A549 (cell line): ENCODE measurements around the gene CMTR1. TPM values are rescaled to one million over a fixed set of nuclear protein-coding genes. Genes with fewer than 3 reads are reported as not detected.

Experiments used
- ATAC-seq, 2 experiments: fragments of 200-7000 bp in 1 of 2; fragments of >200 bp in 1 of 2; cut with Nextera tagmentation in 1 of 2; cut with Tn5 transposase in 1 of 2; 3 replicates each; pipeline versions ENCODE4 v1.8.0 to v1.9.1; 2018 to 2020; ENCODE audit warnings: mild to moderate bottlenecking in 1 of 2, moderate library complexity in 1 of 2
- CTCF ChIA-PET: fragments of 300-600 bp; sonication (Branson Sonifier 250); formaldehyde crosslinking; extraction: SDS; loops from one replicate; lab custom pipeline; 2021; ENCODE audit warnings: antibody characterized with exemption, inconsistent platforms; lab: Yijun Ruan, JAX
- POLR2A ChIA-PET: fragments of 350-600 bp; formaldehyde crosslinking; extraction: SDS; loops from one replicate; lab custom pipeline; 2021; ENCODE audit warnings: antibody characterized with exemption, inconsistent platforms; lab: Yijun Ruan, JAX
- DNase-seq, 2 experiments: peaks; one replicate each; pipeline versions ENCODE4 v3.0.0 to v3.0.0-alpha.2; 2011 to 2016; ENCODE audit warnings: low read depth in 1 of 2, low spot score in 1 of 2
- FAIRE-seq: peaks from 2 replicates; lab custom pipeline; 2011; peaks lifted over from hg19 to GRCh38; lab: Jason Lieb, UNC
- H3K27ac ChIP-seq, 2 experiments: fragments of >200 bp; sonication (Bioruptor Twin); formaldehyde crosslinking; 3 replicates each; pipeline ENCODE4 v1.5.1; 2016 to 2017
- H3K4me1 ChIP-seq: fragments of >200 bp; sonication (Bioruptor Twin); formaldehyde crosslinking; 3 replicates; pipeline ENCODE4 v1.6.1; 2016
- H3K4me2 ChIP-seq: fragments of >200 bp; sonication (Bioruptor Twin); formaldehyde crosslinking; 3 replicates; pipeline ENCODE4 v1.6.1; 2016
- H3K4me3 ChIP-seq: fragments of >200 bp; sonication (Bioruptor Twin); formaldehyde crosslinking; 3 replicates; pipeline ENCODE4 v1.5.1; 2016
- H3K9me3 ChIP-seq: fragments of >200 bp; sonication (Bioruptor Twin); formaldehyde crosslinking; 3 replicates; pipeline ENCODE4 v1.6.1; 2016
- BHLHE40 ChIP-seq: IDR thresholded peaks from 2 replicates; pipeline ENCODE4 v1.6.1; 2012; ENCODE audit warnings: low read depth, low read length, inconsistent platforms
- CBX2 ChIP-seq: fragments of 200-600 bp; sonication (generic); IDR thresholded peaks from 2 replicates; pipeline ENCODE4 v1.6.1; 2016; ENCODE audit warnings: low read depth, mild to moderate bottlenecking, borderline replicate concordance
- EHMT2 ChIP-seq: fragments of 200-600 bp; sonication (generic); IDR thresholded peaks from 2 replicates; pipeline ENCODE4 v1.6.1; 2016; ENCODE audit warnings: antibody characterized with exemption, low read depth, mild to moderate bottlenecking, moderate library complexity
- HOXA7 ChIP-seq: fragments of 250-450 bp; sonication (Bioruptor Pico); IDR thresholded peaks from 2 replicates; pipeline ENCODE4 v1.5.0; 2020; ENCODE audit warnings: mild to moderate bottlenecking, moderate library complexity
- HOXB5 ChIP-seq: fragments of 250-450 bp; sonication (Bioruptor Pico); IDR thresholded peaks from 2 replicates; pipeline ENCODE4 v1.5.0; 2020; ENCODE audit warnings: mild to moderate bottlenecking, moderate library complexity
- MAZ ChIP-seq: fragments of 150-350 bp; IDR thresholded peaks from 2 replicates; pipeline ENCODE4 v1.6.1; 2014; ENCODE audit warnings: antibody characterized with exemption, low read depth, low read length, borderline replicate concordance
- NPAS2 ChIP-seq: fragments of 250-450 bp; sonication (Bioruptor Pico); IDR thresholded peaks from 2 replicates; pipeline ENCODE4 v1.8.0; 2022; ENCODE audit warnings: mild to moderate bottlenecking, moderate library complexity, borderline replicate concordance
- RAD21 ChIP-seq, 2 experiments: fragments of >200 bp in 1 of 2; sonication (Bioruptor Twin) in 1 of 2; formaldehyde crosslinking in 1 of 2; IDR thresholded peaks in 1 of 2; conservative IDR thresholded peaks in 1 of 2; 2 replicates in 1 of 2; 3 replicates in 1 of 2; pipeline ENCODE4 v1.6.1; 2012 to 2018; ENCODE audit warnings: inconsistent platforms in 1 of 2
- RCOR1 ChIP-seq: fragments of 150-350 bp; IDR thresholded peaks from 2 replicates; pipeline ENCODE4 v1.6.1; 2014; ENCODE audit warnings: antibody characterized with exemption, low read length, low read depth
- RFX5 ChIP-seq: fragments of 450-650 bp; IDR thresholded peaks from 2 replicates; pipeline ENCODE4 v1.7.1; 2014; ENCODE audit warnings: antibody characterized with exemption, mild to moderate bottlenecking, moderate library complexity
- SREBF2 ChIP-seq: fragments of 450-650 bp; IDR thresholded peaks from 2 replicates; pipeline ENCODE4 v1.6.1; 2014; ENCODE audit warnings: mild to moderate bottlenecking, moderate library complexity
- TP53 ChIP-seq: fragments of 250-450 bp; sonication (Bioruptor Pico); IDR thresholded peaks from 2 replicates; pipeline ENCODE4 v1.5.0; 2021; ENCODE audit warnings: mild to moderate bottlenecking, moderate library complexity
- ZC3H11A ChIP-seq: fragments of 450-650 bp; IDR thresholded peaks from 2 replicates; pipeline ENCODE4 v1.6.1; 2014; ENCODE audit warnings: antibody characterized with exemption, mild to moderate bottlenecking
- ZNF302 ChIP-seq: fragments of 250-450 bp; sonication (Bioruptor Pico); IDR thresholded peaks from 2 replicates; pipeline ENCODE4 v1.9.0; 2021; ENCODE audit warnings: inconsistent platforms, mild to moderate bottlenecking, moderate library complexity
- WGBS: methylation state at CpG from one replicate; pipeline ENCODE4 v1.1.6; 2017; ENCODE audit errors: missing lambda C conversion rate; 5-methylcytosine and 5-hydroxymethylcytosine counted together
- polyA plus RNA-seq, 4 experiments: library from polyadenylated mRNA; depleted of rRNA in 3 of 4; stranded (reverse); fragments of >200 nt; fragmentation: RNase III in 1 of 4; extraction: RNeasy Plus Mini Kit Qiagen cat#74134 plus additional on column Dnase treatment in 1 of 4; gene quantifications; 2 replicates in 3 of 4; 3 replicates in 1 of 4; pipeline ENCODE4 v1.2.3, GENCODE V29; 2011 to 2017
- TF ChIP-seq, protein P1 (sequence below): fragments of >200 bp; sonication (Bioruptor Twin); formaldehyde crosslinking; IDR thresholded peaks from 3 replicates; pipeline ENCODE4 v1.5.1; 2016
- TF ChIP-seq, protein P2 (sequence below): IDR thresholded peaks from 2 replicates; pipeline ENCODE4 v1.6.1; 2012; ENCODE audit warnings: low read depth, borderline replicate concordance
- TF ChIP-seq, protein P3 (sequence below): fragments of 150-350 bp; IDR thresholded peaks from 2 replicates; pipeline ENCODE4 v1.6.1; 2014; ENCODE audit warnings: low read depth, mild to moderate bottlenecking, low read length
- TF ChIP-seq, protein P4 (sequence below): fragments of 200-600 bp; sonication (generic); IDR thresholded peaks from 2 replicates; pipeline ENCODE4 v1.6.1; 2016; ENCODE audit warnings: antibody characterized with exemption, mild to moderate bottlenecking, moderate library complexity
- TF ChIP-seq, protein P5 (sequence below): IDR thresholded peaks from 2 replicates; pipeline ENCODE4 v1.6.1; 2012

The CMTR1 gene
- polyA plus RNA-seq, 2 of the 4 experiments (the other 2 are of a cell fraction), result 17.0 to 17.8 TPM

DNA sequence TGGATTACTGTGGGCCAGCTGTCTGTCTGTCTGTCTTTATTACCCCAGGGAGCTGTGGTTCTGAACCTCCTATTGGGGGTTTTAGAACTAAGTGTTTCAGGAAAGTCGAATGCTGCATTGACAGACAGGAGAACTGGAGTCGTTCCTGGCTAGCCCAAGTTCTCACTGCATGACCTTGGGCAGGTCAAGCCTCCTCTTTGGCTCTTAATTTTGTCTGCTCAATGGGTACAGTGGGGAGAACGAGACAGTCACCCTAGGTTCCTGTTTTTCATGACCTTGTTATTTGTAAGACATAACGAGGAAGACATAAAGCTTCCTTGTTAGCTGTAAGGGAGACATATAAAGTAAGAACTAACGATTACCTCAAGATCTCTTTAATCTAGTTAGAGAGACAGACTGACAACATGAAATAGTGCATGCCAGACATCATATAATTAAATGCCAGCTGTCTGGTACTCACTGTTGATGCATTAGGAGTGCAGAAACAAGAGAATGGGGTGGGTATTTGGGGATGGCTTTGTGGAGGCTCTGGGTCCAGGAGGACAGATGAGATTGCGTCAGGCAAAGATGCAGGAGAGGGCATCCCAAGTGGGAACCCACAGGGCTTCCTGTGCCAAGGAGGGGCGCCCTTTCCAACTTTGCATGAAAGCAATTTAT, 70.4 kb downstream of the CMTR1 start (continued):
- TF ChIP-seq, protein P1, sequence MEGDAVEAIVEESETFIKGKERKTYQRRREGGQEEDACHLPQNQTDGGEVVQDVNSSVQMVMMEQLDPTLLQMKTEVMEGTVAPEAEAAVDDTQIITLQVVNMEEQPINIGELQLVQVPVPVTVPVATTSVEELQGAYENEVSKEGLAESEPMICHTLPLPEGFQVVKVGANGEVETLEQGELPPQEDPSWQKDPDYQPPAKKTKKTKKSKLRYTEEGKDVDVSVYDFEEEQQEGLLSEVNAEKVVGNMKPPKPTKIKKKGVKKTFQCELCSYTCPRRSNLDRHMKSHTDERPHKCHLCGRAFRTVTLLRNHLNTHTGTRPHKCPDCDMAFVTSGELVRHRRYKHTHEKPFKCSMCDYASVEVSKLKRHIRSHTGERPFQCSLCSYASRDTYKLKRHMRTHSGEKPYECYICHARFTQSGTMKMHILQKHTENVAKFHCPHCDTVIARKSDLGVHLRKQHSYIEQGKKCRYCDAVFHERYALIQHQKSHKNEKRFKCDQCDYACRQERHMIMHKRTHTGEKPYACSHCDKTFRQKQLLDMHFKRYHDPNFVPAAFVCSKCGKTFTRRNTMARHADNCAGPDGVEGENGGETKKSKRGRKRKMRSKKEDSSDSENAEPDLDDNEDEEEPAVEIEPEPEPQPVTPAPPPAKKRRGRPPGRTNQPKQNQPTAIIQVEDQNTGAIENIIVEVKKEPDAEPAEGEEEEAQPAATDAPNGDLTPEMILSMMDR, result no peak
- no peak for TF ChIP-seq TP53
- TF ChIP-seq, all 56 proteins: peak for 0

DNA sequence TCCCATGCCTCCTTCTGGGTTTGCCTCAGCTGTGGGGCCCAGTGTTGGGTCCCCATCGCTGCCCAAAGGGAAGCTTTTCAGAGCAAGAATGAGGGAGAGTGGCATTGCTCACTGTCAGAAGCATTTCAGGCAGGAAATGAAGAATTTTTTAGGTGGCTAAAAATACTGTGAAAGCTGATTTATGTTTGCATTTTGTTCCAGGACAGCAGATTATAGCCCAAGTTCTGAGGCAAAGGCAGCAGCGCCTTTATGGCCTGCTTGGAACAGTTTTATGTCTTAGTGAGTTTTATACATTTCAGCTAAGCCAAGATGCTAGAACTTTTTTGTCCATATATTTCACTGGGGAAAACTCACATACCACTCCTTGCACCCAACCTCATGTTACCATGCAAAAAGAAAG, 71.0 kb downstream of the CMTR1 start:
- FAIRE-seq, result no peak
- H3K9me3 ChIP-seq, result no peaks in the 10 kb centered on the region
- no peak overlapping the region for H3K4me2 ChIP-seq
- ChIA-PET CTCF (interaction anchor here (2.1 kb wide), 1 partner anchor 12 kb away, joined by 5 read pairs; no protein-coding TSS in a partner anchor), POLR2A (no interaction called here)
- no peak for DNase-seq
- ATAC-seq, result no peak
- H3K4me3 ChIP-seq, result no peak overlapping the region
- peaks cover under 1% of the 10 kb centered on the region; the same call in 1 of the 3 replicates for H3K4me1 ChIP-seq
- H3K27ac ChIP-seq, result no peak overlapping the region
- TF ChIP-seq HOXA7, result no peak
- TF ChIP-seq, protein P2, sequence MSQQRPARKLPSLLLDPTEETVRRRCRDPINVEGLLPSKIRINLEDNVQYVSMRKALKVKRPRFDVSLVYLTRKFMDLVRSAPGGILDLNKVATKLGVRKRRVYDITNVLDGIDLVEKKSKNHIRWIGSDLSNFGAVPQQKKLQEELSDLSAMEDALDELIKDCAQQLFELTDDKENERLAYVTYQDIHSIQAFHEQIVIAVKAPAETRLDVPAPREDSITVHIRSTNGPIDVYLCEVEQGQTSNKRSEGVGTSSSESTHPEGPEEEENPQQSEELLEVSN, result no peak
- no peak for TF ChIP-seq HOXB5 (CRISPR knock-in tag)
- TF ChIP-seq RAD21 (conservative IDR thresholded peaks at IDR 0.05 in 1 of 2, IDR thresholded peaks at IDR 0.05 in 1 of 2), result no peak
- TF ChIP-seq SREBF2, result no peak
- no peak for TF ChIP-seq CBX2
- TF ChIP-seq, protein P3, sequence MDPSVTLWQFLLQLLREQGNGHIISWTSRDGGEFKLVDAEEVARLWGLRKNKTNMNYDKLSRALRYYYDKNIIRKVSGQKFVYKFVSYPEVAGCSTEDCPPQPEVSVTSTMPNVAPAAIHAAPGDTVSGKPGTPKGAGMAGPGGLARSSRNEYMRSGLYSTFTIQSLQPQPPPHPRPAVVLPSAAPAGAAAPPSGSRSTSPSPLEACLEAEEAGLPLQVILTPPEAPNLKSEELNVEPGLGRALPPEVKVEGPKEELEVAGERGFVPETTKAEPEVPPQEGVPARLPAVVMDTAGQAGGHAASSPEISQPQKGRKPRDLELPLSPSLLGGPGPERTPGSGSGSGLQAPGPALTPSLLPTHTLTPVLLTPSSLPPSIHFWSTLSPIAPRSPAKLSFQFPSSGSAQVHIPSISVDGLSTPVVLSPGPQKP, result no peak
- no peak for TF ChIP-seq EHMT2
- TF ChIP-seq, protein P1, result no peak
- TF ChIP-seq, protein P4, sequence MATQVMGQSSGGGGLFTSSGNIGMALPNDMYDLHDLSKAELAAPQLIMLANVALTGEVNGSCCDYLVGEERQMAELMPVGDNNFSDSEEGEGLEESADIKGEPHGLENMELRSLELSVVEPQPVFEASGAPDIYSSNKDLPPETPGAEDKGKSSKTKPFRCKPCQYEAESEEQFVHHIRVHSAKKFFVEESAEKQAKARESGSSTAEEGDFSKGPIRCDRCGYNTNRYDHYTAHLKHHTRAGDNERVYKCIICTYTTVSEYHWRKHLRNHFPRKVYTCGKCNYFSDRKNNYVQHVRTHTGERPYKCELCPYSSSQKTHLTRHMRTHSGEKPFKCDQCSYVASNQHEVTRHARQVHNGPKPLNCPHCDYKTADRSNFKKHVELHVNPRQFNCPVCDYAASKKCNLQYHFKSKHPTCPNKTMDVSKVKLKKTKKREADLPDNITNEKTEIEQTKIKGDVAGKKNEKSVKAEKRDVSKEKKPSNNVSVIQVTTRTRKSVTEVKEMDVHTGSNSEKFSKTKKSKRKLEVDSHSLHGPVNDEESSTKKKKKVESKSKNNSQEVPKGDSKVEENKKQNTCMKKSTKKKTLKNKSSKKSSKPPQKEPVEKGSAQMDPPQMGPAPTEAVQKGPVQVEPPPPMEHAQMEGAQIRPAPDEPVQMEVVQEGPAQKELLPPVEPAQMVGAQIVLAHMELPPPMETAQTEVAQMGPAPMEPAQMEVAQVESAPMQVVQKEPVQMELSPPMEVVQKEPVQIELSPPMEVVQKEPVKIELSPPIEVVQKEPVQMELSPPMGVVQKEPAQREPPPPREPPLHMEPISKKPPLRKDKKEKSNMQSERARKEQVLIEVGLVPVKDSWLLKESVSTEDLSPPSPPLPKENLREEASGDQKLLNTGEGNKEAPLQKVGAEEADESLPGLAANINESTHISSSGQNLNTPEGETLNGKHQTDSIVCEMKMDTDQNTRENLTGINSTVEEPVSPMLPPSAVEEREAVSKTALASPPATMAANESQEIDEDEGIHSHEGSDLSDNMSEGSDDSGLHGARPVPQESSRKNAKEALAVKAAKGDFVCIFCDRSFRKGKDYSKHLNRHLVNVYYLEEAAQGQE, result no peak
- no peak for TF ChIP-seq ZNF302
- TF ChIP-seq MAZ, result no peak
- TF ChIP-seq NPAS2 (CRISPR knock-in tag), result no peak
- no peak for TF ChIP-seq BHLHE40
- TF ChIP-seq, protein P5, sequence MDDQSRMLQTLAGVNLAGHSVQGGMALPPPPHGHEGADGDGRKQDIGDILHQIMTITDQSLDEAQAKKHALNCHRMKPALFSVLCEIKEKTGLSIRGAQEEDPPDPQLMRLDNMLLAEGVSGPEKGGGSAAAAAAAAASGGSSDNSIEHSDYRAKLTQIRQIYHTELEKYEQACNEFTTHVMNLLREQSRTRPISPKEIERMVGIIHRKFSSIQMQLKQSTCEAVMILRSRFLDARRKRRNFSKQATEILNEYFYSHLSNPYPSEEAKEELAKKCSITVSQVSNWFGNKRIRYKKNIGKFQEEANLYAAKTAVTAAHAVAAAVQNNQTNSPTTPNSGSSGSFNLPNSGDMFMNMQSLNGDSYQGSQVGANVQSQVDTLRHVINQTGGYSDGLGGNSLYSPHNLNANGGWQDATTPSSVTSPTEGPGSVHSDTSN, result no peak
- TF ChIP-seq RFX5, result no peak
- TF ChIP-seq ZC3H11A, result no peak
- TF ChIP-seq RCOR1, result no peak
- WGBS, result 67% methylated on average over 2 of the region's 2 CpGs
